Central memory CD4-positive, alpha-beta T cell (primary cell): Measurements from ENCODE around the gene RABAC1.

ENCODE experiments used
- DNase-seq: peaks from one replicate; pipeline ENCODE4 v3.0.0; 2022

The RABAC1 gene

DNA sequence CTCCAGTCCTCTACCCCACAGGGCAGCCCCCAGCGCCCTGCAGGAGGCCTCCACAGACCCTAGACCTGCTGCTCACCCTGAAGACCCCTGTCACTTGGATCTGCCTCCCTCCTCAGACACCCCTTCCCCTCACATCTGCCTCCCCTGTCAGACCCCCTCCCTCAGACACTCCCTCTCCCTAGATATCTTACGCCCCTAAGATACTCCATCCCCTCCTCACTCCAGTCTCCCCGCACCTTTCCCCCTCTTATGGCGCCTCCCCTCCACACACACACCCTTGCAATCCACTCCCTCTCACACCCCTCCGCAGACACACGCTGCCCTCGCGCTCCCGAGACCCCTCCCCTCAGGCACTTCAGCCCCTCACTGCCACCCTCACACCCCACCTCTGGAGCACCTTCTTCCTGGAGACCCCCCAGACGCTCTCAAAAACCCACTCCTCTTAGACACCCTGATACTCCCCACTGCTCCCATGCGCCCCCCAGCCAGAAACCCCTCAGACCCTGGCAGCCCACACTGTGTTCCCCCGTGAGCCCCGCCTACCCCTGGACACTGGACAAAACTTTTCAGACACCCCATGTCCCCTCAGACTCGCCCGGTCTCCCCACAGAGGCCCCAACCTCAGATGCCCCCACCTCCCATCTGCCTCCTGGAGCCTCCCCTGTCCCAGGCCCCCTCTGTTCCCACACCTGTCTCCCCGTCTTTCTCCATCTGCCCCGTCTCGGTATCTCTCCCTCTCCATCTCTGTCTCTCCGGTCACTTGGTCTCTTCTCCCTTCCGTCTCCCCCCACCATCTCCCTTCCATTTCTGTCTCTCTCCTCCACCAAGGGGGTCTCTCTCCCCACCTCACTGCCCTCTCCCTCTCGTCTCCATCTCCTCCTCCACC, 45.3 kb downstream of the RABAC1 start:
- no peak for DNase-seq

DNA sequence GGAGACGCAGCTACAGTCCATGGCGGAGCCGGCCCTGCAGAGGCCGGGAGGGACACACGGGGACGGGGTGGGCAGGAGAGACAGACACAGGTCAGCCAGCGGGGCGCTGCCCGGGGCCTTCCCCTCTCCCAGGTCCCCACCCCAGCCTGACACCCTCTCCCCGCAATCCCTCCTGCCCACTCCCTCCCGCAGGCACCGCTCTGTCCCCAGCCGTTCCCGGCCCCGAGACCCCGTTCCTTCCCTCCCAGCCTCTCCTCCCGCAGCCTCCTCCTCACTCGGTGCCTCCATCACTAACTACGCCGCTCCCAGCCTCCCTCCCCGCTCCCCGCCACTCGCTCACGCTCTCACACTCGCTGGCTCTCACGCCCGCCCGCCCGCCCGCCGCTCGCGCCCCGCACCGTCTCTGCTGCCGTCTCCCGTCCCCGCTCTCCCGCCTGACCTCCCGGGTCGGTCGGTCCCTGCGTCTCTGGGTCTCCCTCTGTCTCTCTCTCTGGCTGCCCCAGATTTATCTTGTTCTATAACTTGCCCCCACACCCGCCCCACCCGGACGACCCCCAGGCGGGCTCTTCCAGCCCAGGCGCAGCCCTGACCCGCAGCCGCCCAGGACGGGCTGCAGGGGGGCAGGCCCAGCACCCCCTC, 46.1 kb downstream of the RABAC1 start:
- DNase-seq: no peak

DNA sequence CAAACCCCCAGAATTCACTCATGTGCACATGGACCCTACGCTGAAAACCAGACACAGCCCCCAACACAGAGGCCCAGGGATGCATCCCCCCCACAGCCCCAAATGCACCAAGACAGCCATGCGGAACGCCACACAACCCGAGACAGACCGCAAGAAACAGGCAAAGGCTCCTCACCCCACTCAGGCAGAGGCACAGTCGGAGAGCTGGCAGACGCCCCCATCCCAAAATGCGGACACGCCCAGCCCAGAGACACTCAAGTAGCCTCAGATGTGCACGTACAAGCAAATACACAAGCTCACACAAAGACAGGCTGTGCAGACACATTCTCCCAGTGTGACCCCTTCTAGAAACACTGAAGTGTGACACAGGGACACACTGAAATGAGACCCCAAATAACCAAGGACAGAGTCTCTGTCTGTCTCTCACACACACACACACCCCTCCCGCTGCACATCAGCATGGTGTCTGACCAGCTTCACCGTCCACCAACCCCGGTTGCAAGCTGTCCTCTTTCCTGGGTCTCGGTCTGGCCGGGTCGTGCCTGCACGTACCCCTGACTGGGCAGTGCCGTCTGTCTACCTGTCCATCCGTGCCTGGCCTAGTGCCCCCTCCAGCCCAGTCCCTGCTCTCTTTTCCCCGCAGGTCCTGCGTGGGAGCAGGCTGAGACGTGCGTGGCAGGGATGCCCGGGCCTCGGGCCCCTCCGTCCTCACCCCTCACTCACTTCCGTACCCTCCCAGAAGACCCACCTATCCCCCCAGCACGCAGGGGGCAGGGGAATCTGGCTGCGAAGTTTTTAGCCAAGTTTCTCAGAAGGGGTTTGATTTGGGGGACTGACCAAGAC, 47.0 kb downstream of the RABAC1 start:
- no peak for DNase-seq

DNA sequence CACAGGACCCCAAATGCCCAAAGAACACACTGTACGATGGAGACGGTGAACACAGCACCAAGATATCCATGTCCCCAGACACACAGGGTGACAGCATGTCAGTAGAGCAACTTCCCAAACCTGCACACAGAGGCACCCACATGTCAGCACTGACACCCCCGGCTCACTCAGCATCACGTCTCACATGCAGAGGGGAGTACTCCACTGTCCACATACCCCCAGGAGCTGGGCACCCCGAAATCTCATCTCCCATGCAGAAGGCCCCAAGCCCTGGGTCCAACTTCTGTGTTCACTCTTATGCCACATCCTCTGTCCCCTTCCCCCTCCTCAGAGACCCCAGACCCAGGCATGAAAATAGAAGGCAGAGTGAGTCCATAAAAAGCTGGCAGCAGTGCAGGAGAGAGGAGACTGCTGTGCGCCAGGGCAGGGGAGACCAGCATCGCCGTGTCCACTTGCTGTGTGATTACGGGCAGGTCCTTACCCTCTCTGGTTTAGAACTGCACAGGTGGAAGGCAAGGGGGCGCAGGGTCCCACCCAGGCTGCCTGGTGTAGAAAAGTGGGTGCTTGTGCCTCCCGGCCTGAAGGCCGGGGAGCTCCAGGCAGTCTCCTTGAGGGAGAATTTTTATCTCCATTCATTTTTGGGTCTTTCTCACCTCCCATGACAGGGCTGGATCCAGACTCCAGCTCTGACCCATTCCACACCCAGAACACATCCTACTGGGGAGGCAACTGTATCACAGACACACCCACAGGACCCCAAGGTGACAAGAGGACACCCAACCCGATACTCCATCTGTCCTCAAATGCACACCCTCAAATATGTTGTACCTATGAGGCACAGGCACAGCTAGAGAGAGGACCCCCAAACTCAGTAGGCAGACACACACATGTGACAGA, 47.9 kb downstream of the RABAC1 start:
- DNase-seq: no peak

DNA sequence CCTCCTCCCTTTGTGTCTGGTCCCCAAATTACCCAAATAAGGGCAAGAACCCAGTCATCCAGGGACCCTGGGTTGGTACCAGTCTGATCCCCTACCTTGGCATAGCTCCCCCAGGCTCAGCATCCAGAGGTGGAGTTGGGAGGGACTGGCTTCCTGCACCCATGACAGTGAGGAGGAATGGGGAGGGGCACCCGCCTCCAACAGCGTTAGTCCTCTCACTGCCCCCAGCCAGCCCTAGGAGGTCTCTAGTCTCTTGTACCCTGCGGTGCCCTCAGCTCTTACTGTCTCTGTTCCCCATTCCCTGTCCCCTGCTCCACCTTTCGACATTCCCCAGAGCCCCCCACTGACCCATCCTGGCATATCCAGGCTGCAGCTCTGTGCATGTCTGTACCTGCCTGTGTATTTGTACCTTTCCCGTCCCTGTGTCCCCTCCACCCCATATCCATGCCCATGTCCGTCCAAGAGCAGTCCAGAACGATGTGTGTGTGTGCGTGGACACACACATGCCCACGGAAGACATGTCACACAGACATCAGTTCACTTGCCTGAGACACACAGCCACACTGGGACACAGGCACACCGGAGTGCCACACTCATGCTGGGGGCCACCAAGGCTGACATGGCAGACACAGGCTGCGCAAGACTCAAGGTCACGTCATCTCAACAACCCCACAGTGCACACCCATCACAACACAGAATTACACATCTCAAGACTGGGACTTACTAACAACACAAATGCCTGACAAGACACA, 48.7 kb downstream of the RABAC1 start:
- no peak for DNase-seq

DNA sequence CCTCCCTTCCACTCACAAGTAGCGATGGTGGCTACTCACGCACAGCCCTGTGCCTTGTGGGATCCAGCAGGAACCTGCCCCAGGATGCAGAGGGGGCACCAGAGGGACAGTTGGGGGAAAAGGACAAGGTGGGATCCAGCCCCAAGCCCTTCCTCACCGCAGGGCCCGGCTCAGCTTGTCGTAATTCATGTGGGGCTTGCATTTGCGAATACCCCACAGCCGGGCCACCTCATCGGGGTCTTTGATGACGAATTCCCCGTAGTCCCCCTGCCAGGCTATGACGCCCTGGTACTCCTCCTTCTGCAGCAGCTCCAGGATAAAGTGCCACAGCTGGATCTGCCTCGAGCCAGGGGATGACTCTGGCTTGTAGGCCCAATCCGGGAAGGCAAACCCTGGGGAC, 49.4 kb downstream of the RABAC1 start:
- no peak for DNase-seq

DNA sequence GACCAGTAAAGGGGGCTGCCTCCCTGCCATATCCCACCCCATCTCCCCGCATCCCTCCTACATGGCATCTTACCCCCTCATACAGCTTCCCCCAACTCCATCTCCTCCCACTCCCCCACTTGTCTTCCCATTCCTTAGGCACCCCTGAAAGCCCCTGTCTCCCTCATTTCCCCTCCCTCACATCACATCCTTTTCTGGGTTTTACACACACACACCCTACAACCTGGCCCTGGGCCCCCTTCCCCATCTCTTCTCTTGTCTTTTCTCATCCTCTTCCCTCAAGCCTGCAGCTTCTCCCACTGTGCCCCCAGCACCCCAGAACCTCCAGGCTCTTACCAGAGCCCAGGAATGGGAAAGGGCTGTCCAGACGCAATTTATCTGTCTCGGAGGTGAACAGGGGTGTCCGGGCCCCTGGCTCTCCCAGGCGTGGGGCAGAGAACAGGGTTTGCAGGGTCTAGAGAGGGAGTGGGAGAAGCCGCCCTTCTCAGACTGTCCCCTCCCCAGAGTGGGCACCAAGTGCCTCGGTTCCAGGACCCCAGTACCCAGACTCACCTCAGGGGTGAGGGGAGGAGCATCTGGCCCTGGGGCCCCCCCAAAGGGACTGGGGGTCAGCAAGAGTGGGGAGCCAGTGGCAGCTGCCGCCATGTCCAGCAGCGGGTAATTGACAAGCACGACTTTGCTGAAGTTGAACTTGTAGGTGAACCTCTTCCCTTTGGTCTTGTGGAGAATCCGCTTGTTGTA, 50.2 kb downstream of the RABAC1 start:
- DNase-seq: no peak

DNA sequence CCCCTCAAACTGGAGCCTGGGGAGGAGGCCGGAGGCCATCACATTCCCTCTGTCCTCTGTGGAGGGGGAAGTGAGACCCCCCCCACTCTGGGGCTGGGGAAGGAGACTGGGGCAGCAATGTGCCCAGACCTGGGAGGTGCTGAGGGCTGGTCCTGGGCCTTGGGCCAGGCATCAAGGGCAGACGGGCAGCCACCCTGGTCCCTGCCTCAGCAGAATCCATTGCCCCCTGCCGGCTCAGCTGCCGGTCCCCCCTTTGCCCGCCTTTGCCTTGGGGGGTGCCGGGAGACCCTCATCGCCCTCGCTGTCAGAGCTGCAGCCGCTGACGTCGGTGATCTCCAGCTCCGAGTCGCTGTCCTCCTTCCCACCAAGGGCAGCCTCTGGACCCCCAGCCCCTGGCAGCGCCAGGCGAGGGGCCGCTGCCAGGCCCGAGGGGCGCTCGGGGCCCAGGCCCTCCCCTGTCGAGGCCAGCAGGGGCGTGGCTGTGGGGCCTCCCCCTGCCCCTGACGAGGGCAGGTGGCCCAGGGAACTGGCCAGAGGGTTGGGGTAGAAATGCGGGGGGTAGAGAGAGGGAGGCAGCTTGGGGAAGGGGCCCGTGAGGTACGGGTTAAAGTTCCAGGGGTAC, 51.0 kb downstream of the RABAC1 start:
- no peak for DNase-seq

DNA sequence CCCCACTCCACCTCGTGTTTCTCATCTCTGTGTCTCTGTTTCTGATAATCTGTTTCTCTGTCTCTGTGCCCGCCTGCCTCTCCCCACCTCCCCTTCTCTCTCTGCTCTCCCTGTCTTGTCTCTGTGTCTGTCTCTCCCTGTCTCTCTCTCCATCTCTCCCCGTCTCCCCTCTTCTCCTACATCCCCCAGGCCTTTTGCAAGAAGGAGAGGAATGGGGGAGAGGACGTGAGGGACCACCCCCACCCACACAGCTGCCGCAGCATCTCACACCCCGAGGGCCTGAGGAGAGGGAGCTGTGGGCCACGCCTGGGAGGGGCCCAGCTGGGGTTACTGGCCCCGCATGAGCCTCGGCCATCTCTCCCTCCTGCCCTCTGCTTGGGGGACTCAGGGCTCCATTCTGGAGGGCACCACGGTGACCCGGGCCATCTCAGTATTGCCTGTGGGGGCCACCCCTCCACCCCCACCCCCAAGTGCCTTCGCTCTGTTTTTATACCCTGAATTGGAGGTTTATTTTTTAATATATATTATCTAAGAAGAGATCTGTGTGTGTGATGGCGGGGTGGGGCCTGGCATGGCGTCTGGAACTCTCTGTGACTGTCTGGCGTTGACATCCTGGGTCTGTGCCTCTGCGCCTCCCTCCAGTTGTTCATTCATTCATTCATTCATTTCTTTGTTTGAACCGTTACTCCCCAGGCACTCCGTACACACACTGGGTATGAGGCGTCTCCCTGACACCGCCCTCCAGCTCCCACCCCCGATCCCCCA, 52.0 kb downstream of the RABAC1 start:
- no peak for DNase-seq
